ENCODE data around the gene GALR2.

DNA sequence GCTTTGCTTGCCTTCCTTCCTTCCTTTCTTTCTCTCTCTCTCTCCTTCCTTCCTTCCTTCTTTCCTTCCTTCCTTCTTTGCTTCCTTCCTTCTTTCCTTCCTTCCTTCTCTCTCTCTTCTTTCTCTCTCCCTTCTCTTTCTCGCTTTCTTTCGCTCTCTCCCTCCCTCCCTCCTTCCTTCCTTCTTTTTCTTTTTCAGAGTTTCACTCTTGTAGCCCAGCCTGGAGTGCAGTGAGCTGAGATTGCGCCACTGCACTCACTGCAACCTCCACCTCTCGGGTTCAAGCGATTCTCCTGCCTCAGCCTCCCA is 48.6 kb downstream of the GALR2 start:
- TF ChIP-seq, protein P1, sequence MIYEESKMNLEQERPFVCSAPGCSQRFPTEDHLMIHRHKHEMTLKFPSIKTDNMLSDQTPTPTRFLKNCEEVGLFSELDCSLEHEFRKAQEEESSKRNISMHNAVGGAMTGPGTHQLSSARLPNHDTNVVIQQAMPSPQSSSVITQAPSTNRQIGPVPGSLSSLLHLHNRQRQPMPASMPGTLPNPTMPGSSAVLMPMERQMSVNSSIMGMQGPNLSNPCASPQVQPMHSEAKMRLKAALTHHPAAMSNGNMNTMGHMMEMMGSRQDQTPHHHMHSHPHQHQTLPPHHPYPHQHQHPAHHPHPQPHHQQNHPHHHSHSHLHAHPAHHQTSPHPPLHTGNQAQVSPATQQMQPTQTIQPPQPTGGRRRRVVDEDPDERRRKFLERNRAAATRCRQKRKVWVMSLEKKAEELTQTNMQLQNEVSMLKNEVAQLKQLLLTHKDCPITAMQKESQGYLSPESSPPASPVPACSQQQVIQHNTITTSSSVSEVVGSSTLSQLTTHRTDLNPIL (CRISPR knock-in tag; IDR thresholded peaks at IDR 0.05; ENCODE audit: low read depth): no peak
- TF ChIP-seq ISL1 (CRISPR knock-in tag; IDR thresholded peaks at IDR 0.05) (no peak), TOX (CRISPR knock-in tag; IDR thresholded peaks at IDR 0.05; ENCODE audit: borderline replicate concordance) (no peak), ZFP3 (CRISPR knock-in tag; IDR thresholded peaks at IDR 0.05) (no peak), ZFP30 (CRISPR knock-in tag; IDR thresholded peaks at IDR 0.05) (no peak), ZC3H10 (CRISPR knock-in tag; IDR thresholded peaks at IDR 0.05) (no peak), PPARA (CRISPR knock-in tag; IDR thresholded peaks at IDR 0.05; ENCODE audit: borderline replicate concordance) (no peak), ARNTL (CRISPR knock-in tag; IDR thresholded peaks at IDR 0.05; ENCODE audit: borderline replicate concordance, low read depth) (no peak), TCF4 (CRISPR knock-in tag; IDR thresholded peaks at IDR 0.05; ENCODE audit: borderline replicate concordance) (no peak), CSDC2 (CRISPR knock-in tag; IDR thresholded peaks at IDR 0.05) (no peak), SNAI2 (CRISPR knock-in tag; IDR thresholded peaks at IDR 0.05) (no peak)
- TF ChIP-seq, protein P2, sequence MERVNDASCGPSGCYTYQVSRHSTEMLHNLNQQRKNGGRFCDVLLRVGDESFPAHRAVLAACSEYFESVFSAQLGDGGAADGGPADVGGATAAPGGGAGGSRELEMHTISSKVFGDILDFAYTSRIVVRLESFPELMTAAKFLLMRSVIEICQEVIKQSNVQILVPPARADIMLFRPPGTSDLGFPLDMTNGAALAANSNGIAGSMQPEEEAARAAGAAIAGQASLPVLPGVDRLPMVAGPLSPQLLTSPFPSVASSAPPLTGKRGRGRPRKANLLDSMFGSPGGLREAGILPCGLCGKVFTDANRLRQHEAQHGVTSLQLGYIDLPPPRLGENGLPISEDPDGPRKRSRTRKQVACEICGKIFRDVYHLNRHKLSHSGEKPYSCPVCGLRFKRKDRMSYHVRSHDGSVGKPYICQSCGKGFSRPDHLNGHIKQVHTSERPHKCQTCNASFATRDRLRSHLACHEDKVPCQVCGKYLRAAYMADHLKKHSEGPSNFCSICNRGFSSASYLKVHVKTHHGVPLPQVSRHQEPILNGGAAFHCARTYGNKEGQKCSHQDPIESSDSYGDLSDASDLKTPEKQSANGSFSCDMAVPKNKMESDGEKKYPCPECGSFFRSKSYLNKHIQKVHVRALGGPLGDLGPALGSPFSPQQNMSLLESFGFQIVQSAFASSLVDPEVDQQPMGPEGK (CRISPR knock-in tag; IDR thresholded peaks at IDR 0.05; ENCODE audit: borderline replicate concordance): no peak
- TF ChIP-seq, protein P3, sequence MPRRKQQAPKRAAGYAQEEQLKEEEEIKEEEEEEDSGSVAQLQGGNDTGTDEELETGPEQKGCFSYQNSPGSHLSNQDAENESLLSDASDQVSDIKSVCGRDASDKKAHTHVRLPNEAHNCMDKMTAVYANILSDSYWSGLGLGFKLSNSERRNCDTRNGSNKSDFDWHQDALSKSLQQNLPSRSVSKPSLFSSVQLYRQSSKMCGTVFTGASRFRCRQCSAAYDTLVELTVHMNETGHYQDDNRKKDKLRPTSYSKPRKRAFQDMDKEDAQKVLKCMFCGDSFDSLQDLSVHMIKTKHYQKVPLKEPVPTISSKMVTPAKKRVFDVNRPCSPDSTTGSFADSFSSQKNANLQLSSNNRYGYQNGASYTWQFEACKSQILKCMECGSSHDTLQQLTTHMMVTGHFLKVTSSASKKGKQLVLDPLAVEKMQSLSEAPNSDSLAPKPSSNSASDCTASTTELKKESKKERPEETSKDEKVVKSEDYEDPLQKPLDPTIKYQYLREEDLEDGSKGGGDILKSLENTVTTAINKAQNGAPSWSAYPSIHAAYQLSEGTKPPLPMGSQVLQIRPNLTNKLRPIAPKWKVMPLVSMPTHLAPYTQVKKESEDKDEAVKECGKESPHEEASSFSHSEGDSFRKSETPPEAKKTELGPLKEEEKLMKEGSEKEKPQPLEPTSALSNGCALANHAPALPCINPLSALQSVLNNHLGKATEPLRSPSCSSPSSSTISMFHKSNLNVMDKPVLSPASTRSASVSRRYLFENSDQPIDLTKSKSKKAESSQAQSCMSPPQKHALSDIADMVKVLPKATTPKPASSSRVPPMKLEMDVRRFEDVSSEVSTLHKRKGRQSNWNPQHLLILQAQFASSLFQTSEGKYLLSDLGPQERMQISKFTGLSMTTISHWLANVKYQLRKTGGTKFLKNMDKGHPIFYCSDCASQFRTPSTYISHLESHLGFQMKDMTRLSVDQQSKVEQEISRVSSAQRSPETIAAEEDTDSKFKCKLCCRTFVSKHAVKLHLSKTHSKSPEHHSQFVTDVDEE (CRISPR knock-in tag; IDR thresholded peaks at IDR 0.05): no peak
- TF ChIP-seq, protein P4, sequence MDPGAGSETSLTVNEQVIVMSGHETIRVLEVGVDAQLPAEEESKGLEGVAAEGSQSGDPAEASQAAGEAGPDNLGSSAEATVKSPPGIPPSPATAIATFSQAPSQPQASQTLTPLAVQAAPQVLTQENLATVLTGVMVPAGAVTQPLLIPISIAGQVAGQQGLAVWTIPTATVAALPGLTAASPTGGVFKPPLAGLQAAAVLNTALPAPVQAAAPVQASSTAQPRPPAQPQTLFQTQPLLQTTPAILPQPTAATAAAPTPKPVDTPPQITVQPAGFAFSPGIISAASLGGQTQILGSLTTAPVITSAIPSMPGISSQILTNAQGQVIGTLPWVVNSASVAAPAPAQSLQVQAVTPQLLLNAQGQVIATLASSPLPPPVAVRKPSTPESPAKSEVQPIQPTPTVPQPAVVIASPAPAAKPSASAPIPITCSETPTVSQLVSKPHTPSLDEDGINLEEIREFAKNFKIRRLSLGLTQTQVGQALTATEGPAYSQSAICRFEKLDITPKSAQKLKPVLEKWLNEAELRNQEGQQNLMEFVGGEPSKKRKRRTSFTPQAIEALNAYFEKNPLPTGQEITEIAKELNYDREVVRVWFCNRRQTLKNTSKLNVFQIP (CRISPR knock-in tag; IDR thresholded peaks at IDR 0.05; ENCODE audit: borderline replicate concordance, low read depth): no peak
